HG03558 (cell line): ENCODE data around the gene MRPL38.
"Not testable (repeated sequence)": the region's sequence is repeated elsewhere in the genome, so short reads cannot be mapped to it uniquely, and the experiment has no call there.

Experiments used
- ATAC-seq: cut with Tn5 transposase; IDR thresholded peaks from one replicate; pipeline ENCODE4 v1.9.1; 2021; ENCODE audit warnings: moderate number of reproducible peaks; ENCODE audit not compliant: unreplicated experiment; ENCODE audit errors: extremely low read depth

Gene MRPL38

GRCh38 chr17:75856062-75856756 lies 48.5 kb downstream of the MRPL38 start:
- no peak for ATAC-seq

DNA sequence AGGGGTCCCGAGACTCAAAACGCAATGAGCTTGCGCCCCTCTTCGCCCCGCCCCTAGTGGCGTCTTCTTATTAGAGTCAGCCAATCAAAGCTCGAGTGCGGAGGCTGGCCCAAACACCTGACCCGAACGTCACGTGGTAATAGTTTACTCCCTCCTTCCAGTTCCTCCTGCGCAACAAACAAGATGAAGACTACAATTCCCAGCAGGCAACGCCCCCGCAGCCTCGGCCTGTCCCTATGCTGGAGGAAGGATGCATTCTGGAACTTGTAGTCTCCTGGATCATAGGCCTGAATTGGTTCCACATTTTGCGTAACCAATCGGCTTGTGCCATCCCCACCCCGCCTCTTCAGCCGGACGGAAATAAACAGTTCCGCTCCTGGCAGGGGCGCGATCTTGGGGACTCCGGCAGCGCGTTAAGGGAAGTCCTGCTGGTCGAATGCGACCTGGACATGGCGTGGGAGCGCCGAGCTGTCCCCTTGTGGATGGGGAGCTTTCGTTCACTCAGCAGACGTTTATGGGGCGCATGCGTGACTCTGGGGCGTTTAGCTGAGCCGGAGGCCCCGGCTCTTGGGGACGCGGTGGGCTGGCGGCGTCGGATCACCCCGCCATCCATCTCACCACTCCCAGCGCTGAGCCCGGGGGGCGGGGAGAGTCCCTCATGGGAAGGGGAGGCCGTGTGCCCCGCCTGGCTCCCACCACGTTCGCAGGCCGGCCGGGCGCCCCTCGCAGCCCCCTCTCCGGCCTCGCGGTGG lies 49.2 kb downstream of the MRPL38 start, which contains the start of gene WBP2:
WBP2 (minus strand) TSS at position 26 of the 752 bp plus-strand sequence. CDS start 38 bp downstream, outside the sequence.
- peak; percentile 82 for ATAC-seq

- no peak for ATAC-seq
These were observed 49.8 kb downstream of the MRPL38 start for GRCh38 chr17:75854881-75855309.

GRCh38 chr17:75854101-75854748 lies 50.5 kb downstream of the MRPL38 start:
- no peak for ATAC-seq

DNA sequence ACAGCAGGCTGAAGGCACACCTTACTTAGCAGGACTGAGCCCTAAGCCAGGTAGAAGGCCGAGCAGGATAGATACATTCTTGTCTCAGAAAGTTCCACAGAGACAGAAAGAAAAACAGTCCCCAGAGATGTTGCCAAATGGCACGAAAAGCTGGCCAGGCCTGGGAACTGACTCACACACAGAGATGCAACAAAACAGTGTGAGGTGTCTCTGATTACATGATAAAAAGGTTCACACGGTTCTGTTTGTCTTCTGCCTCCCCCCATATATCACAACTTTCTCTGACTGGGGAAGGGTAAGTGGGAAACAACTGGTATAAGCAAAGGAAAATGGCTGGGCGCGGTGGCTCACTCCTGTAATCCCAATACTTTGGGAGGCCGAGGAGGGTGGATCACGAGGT lies 51.3 kb downstream of the MRPL38 start:
- no peak for ATAC-seq

GRCh38 chr17:75851693-75851991 lies 53.0 kb downstream of the MRPL38 start:
- not testable (repeated sequence) for ATAC-seq

- ATAC-seq: no peak
These were observed 53.6 kb downstream of the MRPL38 start for GRCh38 chr17:75850928-75851692.

- no peak for ATAC-seq
These were observed 55.0 kb downstream of the MRPL38 start for GRCh38 chr17:75849724-75850123.

- ATAC-seq: no peak
These were observed 55.4 kb downstream of the MRPL38 start for GRCh38 chr17:75849279-75849646.
